Neuronal stem cell (in vitro differentiated cells): ENCODE data around the gene KMT2A.
"Not testable (repeated sequence)": the region's sequence is repeated elsewhere in the genome, so short reads cannot be mapped to it uniquely, and the experiment has no call there.

Experiments
- DNase-seq: peaks from one replicate; pipeline ENCODE4 v3.0.0-alpha.2; 2013; ENCODE audit warnings: low spot score
- H2AFZ ChIP-seq: one replicate; pipeline ENCODE4 v1.6.1; 2013; ENCODE audit warnings: mild to moderate bottlenecking, low read length, inconsistent platforms
- H2AK5ac ChIP-seq: 2 replicates; pipeline ENCODE4 v1.6.1; 2013; ENCODE audit warnings: low read depth, mild to moderate bottlenecking, inconsistent platforms, low read length, moderate library complexity, mixed read lengths
- H2BK120ac ChIP-seq: 2 replicates; pipeline ENCODE4 v1.6.1; 2013; ENCODE audit warnings: low read depth, mild to moderate bottlenecking, inconsistent platforms, low read length, moderate library complexity, mixed read lengths
- H2BK12ac ChIP-seq: one replicate; pipeline ENCODE4 v1.6.1; 2013; ENCODE audit warnings: low read length, inconsistent platforms
- H2BK15ac ChIP-seq: 2 replicates; pipeline ENCODE4 v1.6.1; 2013; ENCODE audit warnings: mild to moderate bottlenecking, low read length, inconsistent platforms, mixed read lengths
- H2BK5ac ChIP-seq: one replicate; pipeline ENCODE4 v1.6.1; 2013; ENCODE audit warnings: inconsistent platforms, mild to moderate bottlenecking, low read length, moderate library complexity
- H3K14ac ChIP-seq: one replicate; pipeline ENCODE4 v1.6.1; 2013; ENCODE audit warnings: low read length, inconsistent platforms
- H3K18ac ChIP-seq: 2 replicates; pipeline ENCODE4 v1.6.1; 2013; ENCODE audit warnings: low read length, inconsistent platforms
- H3K23ac ChIP-seq: 2 replicates; pipeline ENCODE4 v1.6.1; 2013; ENCODE audit warnings: low read depth, mild to moderate bottlenecking, mixed read lengths, low read length, inconsistent platforms; ENCODE audit not compliant: poor library complexity
- H3K27ac ChIP-seq: replicated peaks from 3 replicates; pipeline ENCODE4 v1.5.1; 2013; ENCODE audit warnings: low read length, inconsistent platforms
- H3K27me3 ChIP-seq, 3 experiments: 2 replicates each; pipeline ENCODE4 v1.6.1; 2013; ENCODE audit warnings: low read length in 3 of 3, mild to moderate bottlenecking in 2 of 3, inconsistent platforms in 1 of 3, low read depth in 1 of 3, mixed read lengths in 1 of 3, moderate library complexity in 1 of 3; ENCODE audit not compliant: control insufficient read depth in 3 of 3, insufficient read depth in 3 of 3
- H3K36me3 ChIP-seq, 2 donors: replicated peaks in 1 of 2; 2 replicates each; pipeline ENCODE4 v1.6.1; 2013; ENCODE audit warnings: low read length in 2 of 2; ENCODE audit not compliant: control insufficient read depth in 2 of 2, insufficient read depth in 2 of 2
- H3K4ac ChIP-seq: 2 replicates; pipeline ENCODE4 v1.6.1; 2013; ENCODE audit warnings: inconsistent platforms, mild to moderate bottlenecking, low read length, moderate library complexity
- H3K4me1 ChIP-seq, 2 donors: 1 replicate in 1 of 2; 2 replicates in 1 of 2; pipeline ENCODE4 v1.6.1; 2013; ENCODE audit warnings: low read length in 2 of 2, low read depth in 1 of 2; ENCODE audit not compliant: control insufficient read depth in 2 of 2, insufficient read depth in 1 of 2
- H3K4me2 ChIP-seq: one replicate; pipeline ENCODE4 v1.6.1; 2013; ENCODE audit warnings: mild to moderate bottlenecking, low read length, inconsistent platforms; ENCODE audit not compliant: insufficient read depth, poor library complexity, severe bottlenecking
- H3K4me3 ChIP-seq, 2 donors: 2 replicates each; pipeline ENCODE4 v1.5.1; 2013; ENCODE audit warnings: low read length in 2 of 2, mild to moderate bottlenecking in 2 of 2, inconsistent platforms in 1 of 2, moderate library complexity in 1 of 2
- H3K79me1 ChIP-seq: one replicate; pipeline ENCODE4 v1.6.1; 2013; ENCODE audit warnings: low read depth, mild to moderate bottlenecking, inconsistent platforms, low read length, moderate library complexity
- H3K9ac ChIP-seq: one replicate; pipeline ENCODE4 v1.6.1; 2013; ENCODE audit warnings: mild to moderate bottlenecking, low read depth, low read length, inconsistent platforms; ENCODE audit not compliant: poor library complexity
- H3K9me3 ChIP-seq, 2 donors: replicated peaks in 1 of 2; 2 replicates each; pipeline versions ENCODE3 to v1.6.1; 2013; ENCODE audit warnings: low read length in 2 of 2, mild to moderate bottlenecking in 2 of 2, inconsistent platforms in 1 of 2, low read depth in 1 of 2, mixed read lengths in 1 of 2, moderate library complexity in 1 of 2; ENCODE audit not compliant: control insufficient read depth in 2 of 2, insufficient read depth in 1 of 2
- H4K8ac ChIP-seq: one replicate; pipeline ENCODE4 v1.6.1; 2013; ENCODE audit warnings: low read depth, mild to moderate bottlenecking, inconsistent platforms, low read length, moderate library complexity
- H4K91ac ChIP-seq: one replicate; pipeline ENCODE4 v1.6.1; 2013; ENCODE audit warnings: low read length, low read depth, mild to moderate bottlenecking, inconsistent platforms; ENCODE audit not compliant: poor library complexity
- WGBS, 2 donors: extraction: QIAGEN DNeasy Blood & Tissue Kit; methylation state at CpG; one replicate each; pipeline ENCODE4 v1.1.7; 2013; ENCODE audit warnings: missing lambda C conversion rate in 2 of 2, mixed read lengths in 1 of 2; ENCODE audit not compliant: insufficient read length in 2 of 2, insufficient replicate concordance in 1 of 2; ENCODE audit errors: extremely low coverage in 2 of 2; 5-methylcytosine and 5-hydroxymethylcytosine counted together

The KMT2A gene

GRCh38 chr11:118415739-118416068 is 20.6 kb upstream of the KMT2A start:
- H2BK5ac ChIP-seq = no peak overlapping the region
- H4K8ac ChIP-seq = no peak overlapping the region
- no peak overlapping the region for H2AFZ ChIP-seq
- H3K27me3 ChIP-seq = no peaks in the 10 kb centered on the region
- H3K23ac ChIP-seq = no peak overlapping the region
- no peak for DNase-seq
- no peaks in the 10 kb centered on the region for H3K9me3 ChIP-seq
- no peak overlapping the region for H2BK120ac ChIP-seq
- H3K14ac ChIP-seq = no peak overlapping the region
- H2AK5ac ChIP-seq = no peak overlapping the region
- H2BK12ac ChIP-seq = no peak overlapping the region
- H3K18ac ChIP-seq = no peak overlapping the region
- no peak overlapping the region for H3K27ac ChIP-seq
- H3K4me2 ChIP-seq = no peak overlapping the region
- no peaks in the 10 kb centered on the region for H3K79me1 ChIP-seq
- no peak overlapping the region for H3K9ac ChIP-seq
- H3K36me3 ChIP-seq = peaks cover 0 to 20% of the 10 kb centered on the region in 2 donors
- H3K4me1 ChIP-seq = peaks cover 0 to 2% of the 10 kb centered on the region in 2 donors
- H4K91ac ChIP-seq = no peak overlapping the region
- H3K4ac ChIP-seq = no peak overlapping the region
- H2BK15ac ChIP-seq = no peak overlapping the region
- no peak overlapping the region for H3K4me3 ChIP-seq

GRCh38 chr11:118416900-118417299 is 19.4 kb upstream of the KMT2A start:
- Histone ChIP-seq H3K9ac (peak overlapping the region; percentile 12), H3K36me3 (peaks cover 0 to 14% of the 10 kb centered on the region in 2 donors)
- H3K27ac ChIP-seq, H4K91ac ChIP-seq, H3K79me1 ChIP-seq, H2AK5ac ChIP-seq, H2BK120ac ChIP-seq, H2BK15ac ChIP-seq, H3K4me2 ChIP-seq, H3K23ac ChIP-seq, H3K4ac ChIP-seq, H2BK5ac ChIP-seq, H3K4me3 ChIP-seq, H3K4me1 ChIP-seq, H3K9me3 ChIP-seq, H3K18ac ChIP-seq, DNase-seq, H3K27me3 ChIP-seq, H4K8ac ChIP-seq, H2BK12ac ChIP-seq, H2AFZ ChIP-seq, H3K14ac ChIP-seq: not testable (repeated sequence)

GRCh38 chr11:118417801-118418200 is 18.5 kb upstream of the KMT2A start:
- Histone ChIP-seq H3K27me3 (no peaks in the 10 kb centered on the region), H2BK5ac (no peak overlapping the region), H3K4ac (no peak overlapping the region), H3K23ac (no peak overlapping the region), H2AK5ac (no peak overlapping the region), H3K4me2 (no peak overlapping the region), H4K8ac (no peak overlapping the region), H2BK12ac (no peak overlapping the region), H3K18ac (no peak overlapping the region), H3K9me3 (no peaks in the 10 kb centered on the region), H4K91ac (no peak overlapping the region), H3K79me1 (no peaks in the 10 kb centered on the region), H3K14ac (no peak overlapping the region), H3K4me3 (no peak overlapping the region), H2AFZ (no peak overlapping the region), H2BK15ac (no peak overlapping the region), H2BK120ac (no peak overlapping the region), H3K27ac (no peak overlapping the region), H3K36me3 (peaks cover 0 to 14% of the 10 kb centered on the region in 2 donors), H3K4me1 (peaks cover 0 to 2% of the 10 kb centered on the region in 2 donors), H3K9ac (no peak overlapping the region)
- WGBS, 2 donors = no CpG with 5 or more reads among the region's 4 CpGs
- DNase-seq = no peak

- no peak overlapping the region for H3K14ac ChIP-seq
- no peak overlapping the region for H3K27ac ChIP-seq
- H2BK12ac ChIP-seq = no peak overlapping the region
- H3K18ac ChIP-seq = no peak overlapping the region
- peaks cover 0 to 2% of the 10 kb centered on the region in 2 donors for H3K4me1 ChIP-seq
- H2AFZ ChIP-seq = no peak overlapping the region
- H3K4ac ChIP-seq = no peak overlapping the region
- H3K4me3 ChIP-seq = no peak overlapping the region
- no peak overlapping the region for H2AK5ac ChIP-seq
- H3K23ac ChIP-seq = no peak overlapping the region
- H3K4me2 ChIP-seq = no peak overlapping the region
- H3K9ac ChIP-seq = no peak overlapping the region
- no peak overlapping the region for H4K8ac ChIP-seq
- no peak overlapping the region for H2BK5ac ChIP-seq
- H2BK15ac ChIP-seq = no peak overlapping the region
- H2BK120ac ChIP-seq = no peak overlapping the region
- H4K91ac ChIP-seq = no peak overlapping the region
- H3K9me3 ChIP-seq = no peaks in the 10 kb centered on the region
- no peaks in the 10 kb centered on the region for H3K27me3 ChIP-seq
- WGBS, 2 donors = no CpG with 5 or more reads among the region's 5 CpGs
- H3K79me1 ChIP-seq = no peaks in the 10 kb centered on the region
- peaks cover 0 to 8% of the 10 kb centered on the region in 2 donors for H3K36me3 ChIP-seq
- DNase-seq = no peak
Measured at GRCh38 chr11:118418766-118419165, 17.5 kb upstream of the KMT2A start.
